ENCODE data around the gene CPT1B.

- no peak for TF ChIP-seq CTCF (IDR thresholded peaks at IDR 0.05)
- no peak for TF ChIP-seq POLR2A (IDR thresholded peaks at IDR 0.05; ENCODE audit: low read depth)
- TF ChIP-seq POLR2AphosphoS5 (IDR thresholded peaks at IDR 0.05) = no peak
Measured at GRCh38 chr22:50579752-50580151, 1.5 kb upstream of the CPT1B start.

All from esophagus muscularis mucosa (tissue), 3 donors.